HG03280 (cell line): ENCODE data around the gene CUBN.

Source experiments
- ATAC-seq: cut with Tn5 transposase; IDR thresholded peaks from one replicate; pipeline ENCODE4 v1.9.1; 2021; ENCODE audit warnings: mild to moderate bottlenecking, moderate library complexity; ENCODE audit not compliant: unreplicated experiment

The CUBN gene

DNA sequence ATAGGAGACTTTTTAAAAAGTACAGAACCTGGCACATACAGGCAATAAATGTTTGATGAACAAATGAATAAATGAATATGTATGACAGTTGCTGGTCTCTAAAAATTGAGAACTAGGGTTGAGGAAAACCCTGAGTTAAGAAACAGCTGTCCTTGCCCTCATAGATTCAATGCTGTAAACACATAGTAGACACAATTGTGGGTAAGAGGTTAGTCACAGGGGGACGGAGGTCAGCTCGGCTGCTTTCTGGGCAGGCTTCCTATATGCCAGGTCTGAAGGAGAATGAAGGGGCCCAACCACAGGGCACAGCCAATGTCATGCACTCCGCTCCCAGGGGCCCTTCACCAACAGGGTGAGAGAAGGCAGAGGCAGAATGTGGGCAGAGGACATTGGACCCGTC lies 169.1 kb downstream of the CUBN start:
- ATAC-seq = no peak

DNA sequence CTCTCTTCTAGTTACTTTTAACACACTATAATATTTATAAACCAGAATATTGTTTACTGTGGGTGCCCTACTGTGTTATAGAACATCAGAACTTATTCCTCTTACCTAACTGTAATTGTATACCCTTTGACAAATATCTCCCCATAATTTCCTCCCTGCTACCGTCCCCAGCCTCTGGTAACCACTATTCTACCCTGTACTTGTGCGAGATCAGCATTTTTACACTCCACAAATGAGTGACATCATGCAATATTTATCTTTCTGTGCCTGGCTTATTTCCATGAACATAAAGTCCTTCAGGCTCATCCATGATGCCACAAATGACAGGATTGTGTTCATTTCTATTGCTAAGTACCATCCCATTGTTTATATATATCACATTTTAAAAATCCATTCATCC lies 172.6 kb downstream of the CUBN start:
- no peak for ATAC-seq

DNA sequence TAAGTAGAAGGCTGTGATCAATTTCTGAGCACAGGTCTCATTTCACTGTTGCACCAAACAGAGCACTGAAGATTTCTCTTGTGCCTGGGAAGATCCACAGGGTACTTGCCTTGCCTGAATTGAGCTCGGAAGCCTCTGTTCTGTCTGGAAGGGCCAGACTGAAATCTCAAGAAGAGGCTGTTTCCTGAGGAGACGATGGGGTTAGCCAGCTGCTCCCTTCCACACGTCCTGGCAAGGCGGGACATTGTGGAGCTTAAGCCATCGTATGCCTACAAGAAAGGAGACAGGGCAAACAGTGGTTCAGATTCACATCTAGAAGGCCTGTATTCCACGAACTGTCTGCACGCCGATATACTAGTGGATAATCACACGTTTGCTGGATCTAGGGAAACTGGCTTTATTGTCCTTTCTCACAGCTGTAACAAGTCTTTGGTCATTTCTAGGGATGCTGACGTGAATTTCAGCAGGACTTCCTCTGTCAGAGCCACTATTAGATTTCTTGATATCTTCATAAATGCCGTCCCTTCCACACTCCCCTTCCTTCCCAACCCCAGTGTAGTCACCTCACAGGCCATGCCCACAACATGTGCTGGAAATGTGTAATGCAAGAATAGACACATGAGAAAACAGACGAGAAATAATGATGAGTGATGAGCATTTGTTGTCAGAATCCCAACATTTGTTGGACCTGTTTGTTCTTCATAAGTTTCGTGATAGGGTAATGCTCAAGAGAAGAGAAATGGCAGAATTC lies 175.2 kb downstream of the CUBN start:
- ATAC-seq = no peak

DNA sequence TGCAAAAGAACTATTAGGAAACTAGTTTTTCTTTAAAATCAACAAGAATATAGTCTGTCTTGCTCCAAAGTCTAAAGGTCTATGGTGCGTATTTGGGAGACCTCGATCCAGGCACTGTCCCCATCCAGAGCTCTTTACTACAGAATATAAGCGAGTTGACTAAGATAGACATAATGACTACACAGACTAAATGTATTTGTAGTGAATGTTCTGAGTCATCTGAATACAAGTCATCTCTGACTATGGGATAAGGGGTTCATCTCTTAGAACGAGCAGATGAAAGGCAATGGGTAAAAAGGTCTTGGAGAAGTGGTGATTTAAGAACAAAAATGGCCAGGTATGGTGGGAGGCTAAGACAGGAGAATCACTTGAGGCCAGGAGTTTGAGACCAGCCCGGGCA lies 176.3 kb downstream of the CUBN start:
- no peak for ATAC-seq

DNA sequence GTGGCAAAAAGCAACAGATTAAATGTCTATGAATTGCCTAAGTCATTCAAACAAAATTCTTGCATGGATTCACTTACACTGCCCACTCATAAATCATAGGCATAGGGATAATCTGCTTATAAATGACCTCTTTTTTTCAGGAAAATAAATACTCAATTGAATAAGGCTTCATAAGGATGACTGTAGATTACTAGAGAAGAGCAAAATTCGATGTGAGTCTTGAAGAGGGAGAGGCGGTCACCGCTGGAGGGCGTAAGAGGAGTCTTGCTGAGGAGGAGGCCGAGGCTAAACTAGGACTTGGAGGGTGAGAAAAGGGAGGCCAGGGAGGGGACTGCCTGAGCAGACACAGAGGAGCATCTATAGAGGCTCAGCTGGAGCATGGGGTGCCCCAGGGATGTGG lies 177.0 kb downstream of the CUBN start:
- no peak for ATAC-seq

DNA sequence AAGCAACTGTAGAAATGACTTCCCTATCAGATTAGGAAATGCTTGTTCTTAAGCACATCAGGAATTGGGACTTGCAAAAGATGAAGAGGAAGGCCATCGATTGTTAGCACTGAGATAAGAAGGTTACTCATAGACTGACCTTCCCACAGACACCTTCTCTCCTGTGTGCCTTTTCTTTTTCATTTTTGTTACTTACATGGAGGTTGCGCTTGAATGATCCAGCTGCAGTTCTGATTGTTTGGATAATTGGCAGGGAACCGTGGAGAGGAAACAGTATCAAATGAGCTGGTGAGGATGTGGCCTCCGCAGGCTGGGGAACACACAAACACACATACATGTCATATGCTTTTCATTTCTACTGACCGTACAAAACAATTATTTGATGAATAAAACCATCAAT lies 177.5 kb downstream of the CUBN start:
- no peak for ATAC-seq

DNA sequence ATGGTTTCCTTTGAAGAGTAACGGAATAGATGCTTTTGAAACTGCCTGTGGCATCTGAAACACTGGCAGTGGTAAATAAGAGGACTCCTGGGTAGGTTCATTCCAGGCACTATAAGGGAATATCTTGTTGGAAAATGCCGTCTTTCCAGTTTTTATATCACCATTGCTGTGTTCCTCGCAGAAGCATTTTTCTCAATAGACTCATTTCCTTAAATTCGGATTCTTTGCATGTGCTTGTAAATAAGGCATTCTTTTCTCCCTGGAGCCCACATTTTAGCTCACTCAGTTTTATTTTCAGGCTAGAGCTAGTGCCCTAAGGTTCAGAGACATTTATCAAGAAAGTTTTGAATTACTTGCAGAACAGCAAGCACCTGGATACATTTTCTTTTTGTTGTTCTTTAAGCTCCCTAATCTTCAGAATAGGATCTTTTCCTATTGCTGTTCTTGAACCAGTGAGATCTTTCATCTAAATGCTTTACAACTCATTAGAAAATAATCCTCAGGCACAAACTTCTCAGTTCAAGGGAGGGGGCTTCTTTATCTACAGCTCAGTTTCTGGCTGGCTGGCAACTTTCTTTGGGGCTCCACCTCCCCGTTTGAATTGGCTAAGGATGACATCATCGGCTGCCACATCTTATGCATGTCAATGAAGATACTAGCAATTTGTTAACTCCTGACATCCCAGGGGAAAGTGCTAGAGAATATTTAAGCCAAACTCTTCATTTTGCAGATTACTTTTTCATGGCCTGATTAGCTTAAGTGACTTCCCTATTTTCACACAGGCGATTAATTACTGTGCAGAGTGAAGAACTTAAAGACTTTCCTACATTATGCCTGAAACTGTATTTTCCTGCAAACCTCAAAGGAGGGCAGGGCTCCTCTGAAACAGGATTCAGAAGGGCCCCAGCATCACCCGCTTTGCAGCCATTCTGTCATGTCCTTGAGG lies 178.7 kb downstream of the CUBN start:
- no peak for ATAC-seq

DNA sequence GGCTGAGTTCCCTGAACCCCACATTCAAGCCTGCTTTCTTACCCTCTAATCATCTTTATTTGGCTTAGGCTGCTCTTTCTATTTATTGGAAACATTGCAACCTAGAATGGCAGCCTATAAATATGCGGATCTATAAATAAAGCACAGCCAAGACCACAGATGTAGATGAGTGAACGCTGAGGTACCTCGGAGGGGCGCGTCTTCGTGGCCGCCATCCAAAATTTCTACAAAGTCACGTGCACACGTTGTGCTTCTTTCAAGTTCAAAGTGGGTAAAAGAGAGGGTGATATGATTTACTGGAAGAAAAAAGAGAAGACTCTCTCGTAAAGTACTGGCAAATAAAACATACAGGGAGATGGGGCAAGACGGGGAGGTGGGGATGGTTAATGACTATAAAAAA lies 179.8 kb downstream of the CUBN start:
- no peak for ATAC-seq

DNA sequence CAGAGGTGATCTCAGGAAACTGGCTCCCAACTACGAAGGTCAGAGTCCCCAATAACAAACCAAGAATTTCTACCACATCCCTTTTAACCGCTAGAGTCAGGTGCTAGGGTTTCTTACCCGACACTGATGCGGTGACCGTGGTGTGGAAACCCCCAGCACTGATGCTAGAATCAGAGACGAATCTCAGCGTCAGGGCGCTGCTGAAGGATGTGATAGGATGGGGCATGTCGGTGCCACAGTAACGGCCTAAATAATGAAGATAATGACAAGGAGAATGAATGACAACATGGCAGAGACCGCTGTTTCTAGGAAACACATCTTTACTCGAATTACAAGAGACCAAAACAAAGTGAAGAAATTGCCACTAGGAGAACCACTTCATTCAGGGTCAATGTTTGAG lies 181.2 kb downstream of the CUBN start:
- no peak for ATAC-seq

DNA sequence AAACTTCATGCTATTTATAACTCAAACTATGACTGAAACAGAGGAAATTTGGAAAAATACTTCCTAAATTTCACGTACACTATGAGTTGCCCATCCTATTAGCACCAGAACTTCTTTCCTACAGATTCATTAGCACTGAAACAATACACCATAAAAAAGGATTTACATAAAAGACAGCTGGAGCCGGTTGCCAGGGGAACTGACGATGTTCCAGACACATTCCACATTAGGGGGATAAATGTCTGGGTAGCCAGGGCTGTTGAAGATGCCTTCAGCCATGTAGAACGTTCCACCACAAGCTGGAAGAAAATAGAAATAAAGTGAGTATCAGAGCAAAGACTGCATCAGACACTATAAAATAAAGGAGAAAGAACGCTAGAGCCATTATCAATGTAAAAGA lies 182.5 kb downstream of the CUBN start:
- ATAC-seq = no peak

DNA sequence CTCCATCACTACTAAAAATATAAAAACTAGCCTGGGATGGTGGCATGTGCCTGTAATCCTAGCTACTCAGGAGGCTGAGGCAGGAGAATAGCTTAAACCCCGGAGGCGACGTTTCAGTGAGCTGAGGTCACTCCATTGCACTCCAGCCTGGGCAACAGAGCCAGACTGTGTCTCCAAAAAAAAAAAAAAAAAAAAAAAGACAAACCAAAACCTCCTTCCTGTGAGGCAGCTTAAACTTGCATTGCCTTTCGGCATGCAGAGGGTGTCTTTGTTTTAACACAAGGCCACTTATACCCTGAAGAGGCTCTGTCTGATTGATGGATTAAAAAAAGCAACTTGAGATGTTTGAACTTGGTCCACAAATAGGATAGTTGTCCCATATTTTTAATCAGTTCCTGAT lies 184.0 kb downstream of the CUBN start:
- ATAC-seq = no peak

DNA sequence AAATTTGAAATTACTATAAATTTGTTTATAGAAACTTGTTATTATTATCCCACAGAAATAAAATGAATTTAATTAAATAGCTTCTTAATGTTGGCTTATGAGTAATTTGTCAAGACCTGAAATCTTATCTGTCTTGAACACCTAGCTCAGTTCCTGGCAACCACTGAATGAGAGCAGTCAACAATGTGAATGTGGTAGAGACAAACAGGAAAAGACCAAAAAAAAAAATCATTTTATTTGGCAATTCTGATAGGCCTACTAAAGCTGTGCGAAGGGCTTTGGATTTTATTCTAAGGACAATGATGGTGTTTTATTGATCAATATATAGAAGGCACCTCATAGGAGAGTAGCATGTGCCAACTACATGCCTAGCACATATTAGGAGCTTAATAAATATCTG lies 184.6 kb downstream of the CUBN start:
- no peak for ATAC-seq

DNA sequence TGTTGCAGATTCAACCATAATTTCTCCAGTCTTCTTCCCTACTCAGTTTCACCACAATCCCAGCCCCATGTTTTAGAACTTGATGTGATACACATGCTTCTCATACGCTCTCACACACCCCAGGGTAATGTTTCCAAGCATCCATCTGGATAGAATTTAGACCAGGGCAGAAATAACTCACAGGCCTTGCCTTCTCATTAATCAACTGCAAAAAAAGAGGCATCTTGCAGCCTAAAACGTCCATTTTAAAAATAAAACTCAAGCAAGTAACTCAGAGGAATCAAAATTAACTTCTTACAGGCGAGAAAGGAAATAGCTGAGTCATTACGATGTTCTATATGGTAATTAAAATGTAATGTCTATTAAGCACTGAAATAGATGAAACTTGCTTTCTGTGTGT lies 185.2 kb downstream of the CUBN start:
- no peak for ATAC-seq

DNA sequence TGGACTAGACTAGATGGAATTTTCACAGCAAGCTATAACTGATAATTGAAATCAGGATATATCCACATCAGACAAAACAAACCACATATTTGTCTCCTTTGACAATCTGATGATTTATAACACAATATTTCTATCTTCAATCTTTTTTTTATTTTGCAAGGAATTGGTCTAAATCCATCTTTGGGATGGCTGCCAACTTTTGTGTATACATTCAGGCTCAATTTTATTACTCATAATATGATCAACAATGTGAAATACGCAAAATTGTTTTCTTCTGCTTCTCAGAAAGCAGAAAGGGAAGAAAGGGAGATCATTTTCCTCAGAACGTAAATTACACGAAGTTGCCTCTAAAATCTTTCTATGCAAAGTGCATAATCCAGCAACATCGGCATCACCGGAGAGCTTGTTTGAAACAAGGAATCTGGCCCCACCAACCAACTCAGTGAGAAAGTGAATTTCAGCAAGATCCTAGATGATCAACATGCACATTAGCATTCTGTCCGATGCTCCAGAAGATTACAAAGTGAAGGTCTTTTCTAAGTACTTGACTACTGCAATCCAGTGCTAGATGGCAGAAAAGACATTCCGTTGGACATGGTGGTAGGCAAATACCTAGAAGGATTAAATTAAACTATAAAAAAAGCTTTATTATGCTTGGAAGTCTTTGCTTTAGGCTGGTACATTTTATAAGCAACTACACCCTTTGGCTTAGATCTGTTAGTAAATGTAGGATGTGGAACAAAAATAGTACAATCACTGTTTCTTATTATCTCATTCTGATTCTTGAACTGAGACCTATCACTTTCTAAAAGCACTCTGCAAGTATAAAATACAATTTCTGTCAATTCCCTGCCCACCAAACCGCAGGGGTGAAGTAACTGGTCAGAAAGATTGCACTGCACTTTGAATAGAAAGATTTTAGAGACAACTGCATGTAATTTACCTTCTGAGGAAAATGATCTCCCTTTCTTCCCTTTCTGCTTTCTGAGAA lies 186.0 kb downstream of the CUBN start:
- no peak for ATAC-seq

DNA sequence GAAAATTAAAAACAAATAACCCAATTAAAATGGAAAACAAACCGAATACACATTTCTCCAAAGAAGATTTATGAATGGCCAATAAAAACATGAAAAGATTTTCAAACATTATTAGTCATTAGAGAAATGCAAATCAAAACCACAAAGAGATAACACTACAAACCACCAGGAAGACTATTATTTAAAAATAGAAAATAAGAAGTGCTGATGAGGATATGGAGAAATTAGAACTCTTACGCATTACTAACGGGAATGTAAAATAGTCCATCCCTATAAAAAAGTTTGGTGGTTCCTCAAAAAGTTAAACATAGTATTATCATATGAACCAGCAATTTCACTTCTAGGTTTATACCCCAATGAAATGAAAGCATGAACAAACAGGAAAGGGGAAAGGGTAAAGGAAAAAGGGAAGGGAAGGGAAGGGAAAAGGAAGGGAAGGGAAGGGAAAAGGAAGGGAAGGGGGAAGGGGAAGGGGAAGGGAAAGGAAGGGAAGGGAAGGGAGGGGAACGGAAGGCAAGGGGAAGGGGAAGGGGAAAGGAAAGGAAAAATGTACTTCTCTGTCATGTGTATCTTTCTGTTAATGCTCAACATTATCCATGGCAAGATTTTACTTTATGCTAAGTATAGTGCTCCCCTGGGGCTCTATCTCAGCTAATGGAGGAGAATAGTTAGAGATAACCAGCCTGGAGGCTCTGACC lies 187.1 kb downstream of the CUBN start:
- no peak for ATAC-seq

DNA sequence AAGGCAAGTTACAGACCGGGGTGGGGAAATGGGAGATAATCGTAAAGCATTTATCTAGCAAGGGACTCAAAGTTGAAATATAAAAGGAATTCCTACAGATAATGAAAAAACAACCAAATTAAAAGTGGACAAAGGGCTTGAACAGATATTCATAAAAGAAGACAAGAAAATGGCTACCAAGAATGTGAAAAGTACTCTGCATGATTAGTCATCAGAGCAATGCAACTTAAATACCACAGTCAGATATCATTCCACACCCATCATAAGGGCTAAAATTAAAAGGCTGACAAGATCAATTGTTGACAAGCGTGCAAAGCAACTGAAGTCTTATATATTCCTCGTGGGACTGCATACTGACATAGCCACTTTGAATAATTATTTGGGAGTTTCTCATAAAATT lies 187.7 kb downstream of the CUBN start:
- ATAC-seq = no peak

DNA sequence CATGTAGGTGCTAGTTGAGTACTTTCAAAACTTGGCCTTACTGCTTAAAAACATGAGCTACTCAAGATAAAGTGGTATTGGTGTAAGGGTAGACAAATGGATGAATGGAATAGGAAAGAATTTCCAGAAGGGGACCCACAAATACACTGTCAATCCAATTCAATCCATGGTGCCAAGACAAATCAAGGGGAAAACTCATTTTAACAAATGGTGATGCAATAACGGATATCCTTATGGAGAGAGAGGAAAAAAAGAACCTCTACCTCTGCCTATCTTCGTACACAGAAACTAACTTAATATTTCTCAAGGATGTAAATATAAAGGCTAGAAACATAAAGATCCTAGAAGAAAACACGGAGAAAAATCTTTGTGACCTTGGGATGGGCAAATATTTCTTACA lies 188.5 kb downstream of the CUBN start:
- ATAC-seq = no peak

DNA sequence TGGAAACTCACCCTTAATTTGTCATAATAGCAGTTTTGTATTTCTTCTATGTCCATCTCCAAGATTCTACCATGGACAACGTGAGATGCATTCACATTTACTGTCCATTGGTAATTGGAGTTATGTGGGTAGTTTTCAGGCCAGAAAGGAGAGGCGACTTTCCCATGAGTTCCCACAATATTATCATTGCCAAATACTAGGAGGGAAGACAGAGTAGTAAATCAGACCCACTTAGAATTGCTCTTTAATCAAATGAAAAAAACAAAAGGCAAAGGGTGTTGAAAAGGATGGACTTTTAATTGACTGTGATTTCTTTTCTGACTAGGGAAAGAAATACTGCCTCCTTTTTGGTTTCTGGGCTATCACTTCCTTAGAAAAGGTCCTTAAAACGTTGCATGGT lies 190.7 kb downstream of the CUBN start:
- no peak for ATAC-seq

DNA sequence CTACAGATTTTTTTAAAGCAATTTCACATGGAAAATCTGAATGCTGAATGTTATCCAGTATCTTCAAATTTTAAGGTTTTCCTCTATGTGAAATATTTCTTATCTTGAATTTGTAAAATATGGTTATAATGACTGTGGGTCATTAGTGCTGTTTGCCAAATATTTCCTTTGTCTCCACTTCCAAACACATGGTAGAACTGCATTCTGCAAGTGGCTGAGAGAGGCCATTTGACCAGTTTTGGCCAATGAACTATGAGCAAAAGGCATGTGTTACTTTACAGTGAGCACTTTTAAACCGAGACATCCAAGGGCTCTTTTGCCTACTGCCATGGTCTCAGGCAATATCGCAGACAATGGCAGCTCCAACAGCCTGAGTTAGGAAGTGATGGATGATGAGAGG lies 195.2 kb downstream of the CUBN start:
- no peak for ATAC-seq

DNA sequence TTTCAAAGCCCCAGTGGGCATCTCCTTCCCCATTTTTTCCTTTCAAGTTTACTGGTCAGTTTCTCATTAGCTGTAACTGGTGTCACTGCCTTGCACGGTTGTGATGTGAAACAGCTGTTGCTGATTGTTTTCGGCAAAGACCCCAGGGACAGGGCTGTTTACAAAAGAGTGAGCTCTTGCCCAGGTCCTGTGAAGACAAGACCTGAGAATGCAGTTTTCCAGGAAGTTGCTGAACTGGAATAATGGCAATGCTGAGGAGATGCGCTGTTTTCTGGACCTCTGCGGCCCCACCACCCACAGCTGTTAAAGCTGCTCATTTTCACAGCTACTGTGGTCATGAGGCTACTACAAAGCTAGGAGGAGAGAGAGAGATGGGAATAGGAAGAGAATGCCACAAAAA lies 195.8 kb downstream of the CUBN start:
- ATAC-seq = no peak

DNA sequence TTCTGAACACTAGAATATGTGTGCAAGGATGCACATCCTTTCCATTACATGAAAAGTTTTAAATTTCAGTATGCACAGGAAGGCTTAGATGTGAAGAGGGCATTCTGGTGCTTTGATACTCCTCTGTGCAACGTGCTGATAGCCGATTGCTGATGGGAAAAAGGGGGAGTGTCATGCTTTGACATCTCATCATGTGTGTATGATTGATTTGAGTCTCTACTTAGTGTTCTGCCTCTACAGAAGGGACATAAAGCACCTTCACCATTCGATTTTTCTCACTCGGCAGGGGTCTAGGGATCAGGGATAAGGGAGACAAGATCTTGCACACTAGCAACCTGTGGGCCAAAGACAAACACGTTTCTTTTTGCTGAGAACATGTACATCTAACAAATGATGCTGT lies 197.7 kb downstream of the CUBN start:
- no peak for ATAC-seq
